Right lobe of liver (tissue), 4 donors: Measurements from ENCODE around the gene NSMF.

Experiments
- POLR2A ChIP-seq: fragments of 450-650 bp; IDR thresholded peaks from one replicate; pipeline ENCODE4 v1.6.1; 2017; ENCODE audit warnings: antibody characterized with exemption, mild to moderate bottlenecking
- TF ChIP-seq, protein P1 (sequence below), 4 donors: fragments of 200-600 bp in 3 of 4; fragments of 450-650 bp in 1 of 4; IDR thresholded peaks; one replicate each; pipeline versions ENCODE4 v1.5.1 to v1.8.0; 2016 to 2022; ENCODE audit warnings: antibody characterized with exemption in 4 of 4, mild to moderate bottlenecking in 2 of 4
- donor health status: DM: no; HTN: no; CAD: no.
- donor health status: DM: no; HTN: no; CAD: no.
- donor health status: DM: no; HTN: yes; CAD: no.

DNA sequence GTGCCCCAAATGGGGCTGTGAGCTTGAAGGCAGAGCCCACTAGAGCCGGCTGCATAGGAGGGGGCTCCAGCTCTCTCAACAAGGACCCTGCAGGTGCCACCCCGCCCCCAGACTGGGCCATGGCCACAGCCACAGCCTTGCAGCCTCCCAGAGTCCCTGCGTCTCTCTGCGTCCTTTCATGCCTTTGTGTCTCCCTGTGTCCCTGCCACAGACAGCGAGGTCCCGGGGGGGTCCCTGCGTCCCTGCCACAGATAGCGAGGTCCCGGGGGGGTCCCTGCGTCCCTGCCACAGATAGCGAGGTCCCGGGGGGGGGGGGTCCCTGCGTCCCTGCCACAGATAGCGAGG lies 29.6 kb downstream of the NSMF start:
- TF ChIP-seq, protein P1, sequence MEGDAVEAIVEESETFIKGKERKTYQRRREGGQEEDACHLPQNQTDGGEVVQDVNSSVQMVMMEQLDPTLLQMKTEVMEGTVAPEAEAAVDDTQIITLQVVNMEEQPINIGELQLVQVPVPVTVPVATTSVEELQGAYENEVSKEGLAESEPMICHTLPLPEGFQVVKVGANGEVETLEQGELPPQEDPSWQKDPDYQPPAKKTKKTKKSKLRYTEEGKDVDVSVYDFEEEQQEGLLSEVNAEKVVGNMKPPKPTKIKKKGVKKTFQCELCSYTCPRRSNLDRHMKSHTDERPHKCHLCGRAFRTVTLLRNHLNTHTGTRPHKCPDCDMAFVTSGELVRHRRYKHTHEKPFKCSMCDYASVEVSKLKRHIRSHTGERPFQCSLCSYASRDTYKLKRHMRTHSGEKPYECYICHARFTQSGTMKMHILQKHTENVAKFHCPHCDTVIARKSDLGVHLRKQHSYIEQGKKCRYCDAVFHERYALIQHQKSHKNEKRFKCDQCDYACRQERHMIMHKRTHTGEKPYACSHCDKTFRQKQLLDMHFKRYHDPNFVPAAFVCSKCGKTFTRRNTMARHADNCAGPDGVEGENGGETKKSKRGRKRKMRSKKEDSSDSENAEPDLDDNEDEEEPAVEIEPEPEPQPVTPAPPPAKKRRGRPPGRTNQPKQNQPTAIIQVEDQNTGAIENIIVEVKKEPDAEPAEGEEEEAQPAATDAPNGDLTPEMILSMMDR (IDR thresholded peaks at IDR 0.05), result no peak
- TF ChIP-seq POLR2A, result no peak
